GM12878 (cell line): Measurements from ENCODE around the gene TSPAN15. TPM values are rescaled to one million over a fixed set of nuclear protein-coding genes. Genes with fewer than 3 reads are reported as not detected.
A peak's percentile ranks its signal among the peaks of the same experiment; 100 is the strongest.

Experiments
- ATAC-seq: fragments of 200-7000 bp; cut with Tn5 transposase; 3 replicates; pipeline ENCODE4 v1.9.1; 2020; ENCODE audit warnings: mild to moderate bottlenecking, moderate library complexity
- BruUV-seq: library from RNA; stranded (reverse); fragments of 400-500 nt; replicated peaks from 2 replicates; lab custom pipeline; 2021; lab: Mats Ljungman, UMichigan
- CTCF ChIA-PET: fragments of 300-600 bp; sonication (Branson Sonifier 250); formaldehyde crosslinking; extraction: SDS; loops from one replicate; lab custom pipeline; 2021; ENCODE audit warnings: inconsistent platforms; lab: Yijun Ruan, JAX
- POLR2A ChIA-PET: fragments of 350-600 bp; formaldehyde crosslinking; extraction: SDS; loops from one replicate; lab custom pipeline; 2021; ENCODE audit warnings: inconsistent platforms; lab: Charles Lee
- RAD21 ChIA-PET: fragments of 300-600 bp; sonication (Branson Sonifier 250); formaldehyde crosslinking; loops from one replicate; lab custom pipeline; 2023; ENCODE audit warnings: antibody characterized with exemption; ENCODE audit not compliant: unreplicated experiment; lab: Charles Lee
- SMC1A ChIA-PET: fragments of 300-600 bp; sonication (Branson Sonifier 250); formaldehyde crosslinking; loops from one replicate; lab custom pipeline; 2023; ENCODE audit not compliant: unreplicated experiment, uncharacterized antibody; lab: Charles Lee
- DNase-seq: peaks from one replicate; pipeline ENCODE4 v3.0.0-alpha.2; 2011; ENCODE audit warnings: low read depth, low spot score
- FAIRE-seq: peaks from 3 replicates; lab custom pipeline; 2011; peaks lifted over from hg19 to GRCh38; lab: Jason Lieb, UNC
- H2AFZ ChIP-seq: 2 replicates; pipeline ENCODE4 v1.6.0; 2011; ENCODE audit warnings: low read depth, low read length, control low read depth; ENCODE audit not compliant: control insufficient read depth
- H3K27ac ChIP-seq: 2 replicates; pipeline ENCODE4 v1.5.1; 2011; ENCODE audit warnings: control low read depth; ENCODE audit not compliant: control insufficient read depth, insufficient read depth
- H3K27me3 ChIP-seq, 2 experiments: replicated peaks in 1 of 2; 2 replicates each; pipeline versions ENCODE4 v1.6.0 to v1.6.1; 2011; ENCODE audit warnings: low read length in 1 of 2; ENCODE audit not compliant: control insufficient read depth in 2 of 2, insufficient read depth in 2 of 2
- H3K36me3 ChIP-seq, 2 experiments: 2 replicates each; pipeline ENCODE4 v1.5.1; 2011; ENCODE audit warnings: low read length in 1 of 2; ENCODE audit not compliant: control insufficient read depth in 2 of 2, insufficient read depth in 2 of 2
- H3K4me1 ChIP-seq: 2 replicates; pipeline ENCODE4 v1.6.1; 2011; ENCODE audit warnings: mild to moderate bottlenecking, low read length, moderate library complexity, mixed read lengths; ENCODE audit not compliant: control insufficient read depth, insufficient read depth
- H3K4me2 ChIP-seq: 2 replicates; pipeline ENCODE4 v1.6.0; 2011; ENCODE audit warnings: control low read depth; ENCODE audit not compliant: control insufficient read depth, insufficient read depth
- H3K4me3 ChIP-seq: fragments of 200-600 bp; sonication (generic); 2 replicates; pipeline ENCODE4 v1.5.1; 2016
- H3K79me2 ChIP-seq: 2 replicates; pipeline ENCODE4 v1.6.0; 2011; ENCODE audit warnings: low read length; ENCODE audit not compliant: control insufficient read depth, insufficient read depth
- H3K9ac ChIP-seq: 2 replicates; pipeline ENCODE4 v1.8.0; 2011; ENCODE audit warnings: low read length, control low read depth, mixed read lengths; ENCODE audit not compliant: control insufficient read depth, insufficient read depth
- H3K9me3 ChIP-seq: replicated peaks from 3 replicates; pipeline ENCODE4 v1.5.1; 2011; ENCODE audit warnings: mild to moderate bottlenecking, low read length; ENCODE audit not compliant: control insufficient read depth, insufficient read depth
- H4K20me1 ChIP-seq: 2 replicates; pipeline ENCODE4 v1.6.0; 2011; ENCODE audit not compliant: control insufficient read depth, insufficient read depth
- MYB ChIP-seq: fragments of 150-350 bp; IDR thresholded peaks from 2 replicates; pipeline ENCODE4 v1.6.1; 2014; ENCODE audit warnings: mild to moderate bottlenecking, low read depth, low read length, borderline replicate concordance
- NRF1 ChIP-seq: conservative IDR thresholded peaks from 2 replicates; pipeline ENCODE4 v1.6.1; 2011; ENCODE audit warnings: mild to moderate bottlenecking, low read depth, low read length, improper control_type of control experiment
- RCOR1 ChIP-seq: conservative IDR thresholded peaks from 2 replicates; pipeline ENCODE4 v1.6.1; 2012; ENCODE audit warnings: low read depth, low read length, improper control_type of control experiment
- ZBTB4 ChIP-seq: fragments of 450-650 bp; formaldehyde crosslinking; IDR thresholded peaks from 2 replicates; pipeline ENCODE4 v1.4.0; 2022; ENCODE audit warnings: mild to moderate bottlenecking, moderate library complexity
- WGBS: methylation state at CpG from one replicate; pipeline ENCODE4 v1.1.6; 2016; ENCODE audit warnings: low lambda C conversion rate; ENCODE audit not compliant: insufficient replicate concordance, insufficient coverage; ENCODE audit errors: missing lambda C conversion rate; 5-methylcytosine and 5-hydroxymethylcytosine counted together
- in situ Hi-C: fragments of 300-500 bp; cut with MboI; formaldehyde crosslinking; loops from 9 replicates; pipeline ENCODE4 v1.14.3; 2018; ENCODE audit warnings: mixed read lengths
- intact Hi-C: fragments of 100-400 bp; cut with micrococcal nuclease; formaldehyde crosslinking; loops from one replicate; pipeline ENCODE4 v1.14.2; 2022; ENCODE audit not compliant: unreplicated experiment
- polyA plus RNA-seq, 11 experiments: library from polyadenylated mRNA; depleted of rRNA in 4 of 11; unstranded in 6 of 11; stranded (reverse) in 5 of 11; fragments of >200 nt; fragmentation: Nextera tagmentation in 4 of 11; fragmentation: Illumina TruSeq in 1 of 11; extraction: Ambion mirVana in 4 of 11; extraction: Trizol in 1 of 11; gene quantifications; 1 replicate in 1 of 11; 2 replicates in 10 of 11; pipeline versions ENCODE4 v1.2.1 to v1.2.3, GENCODE V29; 2011 to 2016; ENCODE audit warnings: inconsistent platforms in 2 of 11, missing spikeins in 2 of 11, low read depth in 1 of 11
- total RNA-seq, 4 experiments: library from RNA; depleted of rRNA in 3 of 4; stranded (reverse); fragments of >200 nt in 3 of 4; fragmentation: Illumina TruSeq in 1 of 4; extraction: Trizol in 1 of 4; gene quantifications; 2 replicates each; pipeline versions ENCODE4 v1.2.1 to v1.2.3, GENCODE V29; 2013 to 2021

The TSPAN15 gene
- total and polyA plus RNA-seq, 10 of the 15 experiments (the other 5 are each of a cell fraction or from before 2014, with no cell fraction given) = 1.3 to 8.5 (median 2.4) TPM; not detected in 2

- Histone ChIP-seq H3K36me3 (no peaks in the 10 kb centered on the region), H2AFZ (peak overlapping the region; percentile 94), H3K27me3 (no peaks in the 10 kb centered on the region), H3K27ac (no peak overlapping the region), H3K9ac (no peak overlapping the region), H3K4me2 (peak overlapping the region; percentile 44; the same call in 1 of the 2 replicates), H3K79me2 (no peaks in the 10 kb centered on the region), H4K20me1 (no peaks in the 10 kb centered on the region), H3K9me3 (no peaks in the 10 kb centered on the region), H3K4me1 (no peaks in the 10 kb centered on the region), H3K4me3 (no peak overlapping the region)
- ChIA-PET SMC1A (interaction anchor here (0.6 to 3.5 kb wide), 8 partner anchors 41 to 108 kb away, joined by 3 to 19 read pairs (median 4); no protein-coding TSS in a partner anchor), POLR2A (interaction anchor here (0.6 to 1.0 kb wide), 3 partner anchors 41 to 268 kb away, joined by 3 to 4 read pairs (median 3); no protein-coding TSS in a partner anchor), CTCF (interaction anchor here (0.6 to 3.1 kb wide), 26 partner anchors 8 to 1347 kb away, joined by 3 to 32 read pairs (median 5); partner anchors contain the start of gene TSPAN15), RAD21 (interaction anchor here (0.5 to 1.4 kb wide), 17 partner anchors 39 to 805 kb away, joined by 3 to 11 read pairs (median 4); no protein-coding TSS in a partner anchor)
- ATAC-seq = no peak
- DNase-seq = no peak
- intact Hi-C loops = loop anchor here (1.0 kb wide), 2 partner anchors 80 to 99 kb away; no protein-coding TSS in a partner anchor
- no peak for FAIRE-seq
- WGBS = 55% methylated on average over 19 of the region's 19 CpGs
- BruUV-seq = no TSS peak
- in situ Hi-C loops = loop anchor here (5.0 kb wide), 2 partner anchors 95 to 275 kb away; no protein-coding TSS in a partner anchor
- no peak for TF ChIP-seq MYB
- TF ChIP-seq ZBTB4 (CRISPR knock-in tag) = no peak
- TF ChIP-seq NRF1 = no peak
- no peak for TF ChIP-seq RCOR1
- TF ChIP-seq, all 136 proteins: peak for 0
These were observed 55.8 kb downstream of the TSPAN15 start for GRCh38 chr10:69506834-69507713.
